ENCODE data around the gene TSPAN13. TPM values are rescaled to one million over a fixed set of nuclear protein-coding genes. Genes with fewer than 3 reads are reported as not detected.
A peak's percentile ranks its signal among the peaks of the same experiment; 100 is the strongest.

Gene TSPAN13
- total RNA-seq, 1 experiment from 2014 or later: 14.0 TPM

GRCh38 chr7:16730937-16731336 is 22.6 kb upstream of the TSPAN13 start:
- Mint-ChIP-seq H3K27me3 (ENCODE audit: insufficient read depth, unreplicated experiment) (no peaks in the 10 kb centered on the region), H3K27ac (ENCODE audit: low read depth, unreplicated experiment) (no peak overlapping the region), H3K36me3 (ENCODE audit: insufficient read depth, unreplicated experiment) (no peaks in the 10 kb centered on the region), H3K9me3 (ENCODE audit: unreplicated experiment) (no peaks in the 10 kb centered on the region), H3K4me1 (ENCODE audit: insufficient read depth, unreplicated experiment) (peaks cover 12% of the 10 kb centered on the region), H3K4me3 (ENCODE audit: unreplicated experiment) (no peak overlapping the region)
- ChIA-PET CTCF (interaction anchor here (0.7 kb wide), 1 partner anchor 11 kb away, joined by 5 read pairs; no protein-coding TSS in a partner anchor), POLR2A (no interaction called here)
- intact Hi-C loops (cut with micrococcal nuclease): no loop called here
- no TSS peak for BruUV-seq (replicated peaks)
- TF ChIP-seq CTCF (IDR thresholded peaks at IDR 0.05; ENCODE audit: unreplicated experiment): no peak
- no peak for DNase-seq (ENCODE audit: unreplicated experiment)

GRCh38 chr7:16732828-16733227 is 20.7 kb upstream of the TSPAN13 start:
- H3K4me3 Mint-ChIP-seq (ENCODE audit: unreplicated experiment): no peak overlapping the region
- DNase-seq (ENCODE audit: unreplicated experiment): no peak
- no TSS peak for BruUV-seq (replicated peaks)
- CTCF ChIA-PET: no interaction called here
- POLR2A ChIA-PET: no interaction called here
- peaks cover 12% of the 10 kb centered on the region for H3K4me1 Mint-ChIP-seq (ENCODE audit: insufficient read depth, unreplicated experiment)
- H3K27ac Mint-ChIP-seq (ENCODE audit: low read depth, unreplicated experiment): no peak overlapping the region
- no peaks in the 10 kb centered on the region for H3K9me3 Mint-ChIP-seq (ENCODE audit: unreplicated experiment)
- TF ChIP-seq CTCF (IDR thresholded peaks at IDR 0.05; ENCODE audit: unreplicated experiment): no peak
- intact Hi-C loops (cut with micrococcal nuclease): no loop called here
- no peaks in the 10 kb centered on the region for H3K36me3 Mint-ChIP-seq (ENCODE audit: insufficient read depth, unreplicated experiment)
- no peaks in the 10 kb centered on the region for H3K27me3 Mint-ChIP-seq (ENCODE audit: insufficient read depth, unreplicated experiment)

GRCh38 chr7:16734148-16734726 is 19.3 kb upstream of the TSPAN13 start:
- Mint-ChIP-seq H3K27me3 (ENCODE audit: insufficient read depth, unreplicated experiment) (no peaks in the 10 kb centered on the region), H3K36me3 (ENCODE audit: insufficient read depth, unreplicated experiment) (no peaks in the 10 kb centered on the region), H3K27ac (ENCODE audit: low read depth, unreplicated experiment) (no peak overlapping the region), H3K4me3 (ENCODE audit: unreplicated experiment) (no peak overlapping the region), H3K4me1 (ENCODE audit: insufficient read depth, unreplicated experiment) (peaks cover 12% of the 10 kb centered on the region), H3K9me3 (ENCODE audit: unreplicated experiment) (no peaks in the 10 kb centered on the region)
- ChIA-PET CTCF (no interaction called here), POLR2A (no interaction called here)
- no TSS peak for BruUV-seq (replicated peaks)
- TF ChIP-seq CTCF (IDR thresholded peaks at IDR 0.05; ENCODE audit: unreplicated experiment): no peak
- peak; percentile 23 for DNase-seq (ENCODE audit: unreplicated experiment)
- intact Hi-C loops (cut with micrococcal nuclease): loop anchor here (1.0 kb wide), 1 partner anchor 16 kb away; no protein-coding TSS in a partner anchor

- Mint-ChIP-seq H3K4me1 (ENCODE audit: insufficient read depth, unreplicated experiment) (peaks cover 16% of the 10 kb centered on the region), H3K27ac (ENCODE audit: low read depth, unreplicated experiment) (no peak overlapping the region), H3K27me3 (ENCODE audit: insufficient read depth, unreplicated experiment) (no peaks in the 10 kb centered on the region), H3K4me3 (ENCODE audit: unreplicated experiment) (no peak overlapping the region), H3K36me3 (ENCODE audit: insufficient read depth, unreplicated experiment) (no peaks in the 10 kb centered on the region), H3K9me3 (ENCODE audit: unreplicated experiment) (no peaks in the 10 kb centered on the region)
- ChIA-PET CTCF (interaction anchor here (0.6 kb wide), 1 partner anchor 37 kb away, joined by 3 read pairs; no protein-coding TSS in a partner anchor), POLR2A (no interaction called here)
- TF ChIP-seq CTCF (IDR thresholded peaks at IDR 0.05; ENCODE audit: unreplicated experiment): no peak
- intact Hi-C loops (cut with micrococcal nuclease): no loop called here
- no peak for DNase-seq (ENCODE audit: unreplicated experiment)
- BruUV-seq (replicated peaks): no TSS peak
Measured at GRCh38 chr7:16735020-16735419, 18.5 kb upstream of the TSPAN13 start.

All from MCF 10A (cell line).